CD14-positive monocyte (primary cell): ENCODE results near the gene CCRL2. TPM values are rescaled to one million over a fixed set of nuclear protein-coding genes. Genes with fewer than 3 reads are reported as not detected.

Source experiments
- DNase-seq, 3 donors: peaks; one replicate each; pipeline ENCODE4 v3.0.0-alpha.2; 2011 to 2022
- H2AFZ ChIP-seq: 2 replicates; pipeline ENCODE4 v1.6.0; 2012; ENCODE audit warnings: mild to moderate bottlenecking, low read depth, low read length, inconsistent platforms; ENCODE audit not compliant: insufficient read depth, poor library complexity, severe bottlenecking
- H3K27ac ChIP-seq, 2 donors: 1 replicate in 1 of 2; 2 replicates in 1 of 2; pipeline ENCODE4 v1.5.1; 2012 to 2013; ENCODE audit warnings: low read length in 2 of 2, control low read depth in 1 of 2, inconsistent platforms in 1 of 2, low read depth in 1 of 2, mild to moderate bottlenecking in 1 of 2
- H3K27me3 ChIP-seq, 2 donors: one replicate each; pipeline versions ENCODE4 v1.6.0 to v1.6.1; 2011 to 2013; ENCODE audit warnings: low read length in 2 of 2; ENCODE audit not compliant: control insufficient read depth in 2 of 2, insufficient read depth in 2 of 2
- H3K36me3 ChIP-seq, 2 donors: replicated peaks in 1 of 2; 1 replicate in 1 of 2; 2 replicates in 1 of 2; pipeline versions ENCODE4 v1.5.1 to v1.6.1; 2012 to 2013; ENCODE audit warnings: low read length in 2 of 2, control low read depth in 1 of 2, inconsistent platforms in 1 of 2, mild to moderate bottlenecking in 1 of 2; ENCODE audit not compliant: insufficient read depth in 2 of 2, control insufficient read depth in 1 of 2
- H3K4me1 ChIP-seq, 2 donors: 1 replicate in 1 of 2; 2 replicates in 1 of 2; pipeline versions ENCODE4 v1.5.1 to v1.6.1; 2012 to 2013; ENCODE audit warnings: low read length in 2 of 2, control low read depth in 1 of 2, inconsistent platforms in 1 of 2, mild to moderate bottlenecking in 1 of 2, moderate library complexity in 1 of 2; ENCODE audit not compliant: insufficient read depth in 2 of 2, control insufficient read depth in 1 of 2
- H3K4me2 ChIP-seq: replicated peaks from 2 replicates; pipeline ENCODE3; 2012; ENCODE audit warnings: low read length, moderate library complexity, mild to moderate bottlenecking; ENCODE audit not compliant: poor library complexity, severe bottlenecking; ENCODE audit errors: extremely low read depth
- H3K4me3 ChIP-seq, 3 experiments: fragments of 200-600 bp in 1 of 3; sonication (generic) in 1 of 3; replicated peaks in 1 of 3; 1 replicate in 2 of 3; 2 replicates in 1 of 3; pipeline ENCODE4 v1.5.1; 2011 to 2013; ENCODE audit warnings: low read length in 3 of 3, mild to moderate bottlenecking in 3 of 3, control low read depth in 2 of 3, low read depth in 2 of 3, inconsistent platforms in 1 of 3, moderate library complexity in 1 of 3
- H3K79me2 ChIP-seq: 2 replicates; pipeline ENCODE4 v1.6.0; 2012; ENCODE audit warnings: mild to moderate bottlenecking, control low read depth, inconsistent platforms, low read length, moderate library complexity; ENCODE audit not compliant: insufficient read depth
- H3K9ac ChIP-seq: 2 replicates; pipeline ENCODE4 v1.6.0; 2017; ENCODE audit warnings: low read length, mild to moderate bottlenecking; ENCODE audit not compliant: insufficient read depth, poor library complexity, severe bottlenecking
- H3K9me3 ChIP-seq, 2 donors: replicated peaks in 1 of 2; 1 replicate in 1 of 2; 2 replicates in 1 of 2; pipeline versions ENCODE4 v1.5.1 to v1.6.1; 2012 to 2013; ENCODE audit warnings: low read length in 2 of 2, control low read depth in 1 of 2; ENCODE audit not compliant: control insufficient read depth in 1 of 2, insufficient read depth in 1 of 2
- H4K20me1 ChIP-seq: 2 replicates; pipeline ENCODE4 v1.6.0; 2012; ENCODE audit warnings: mild to moderate bottlenecking, low read length, control low read depth, moderate library complexity; ENCODE audit not compliant: insufficient read depth
- H3K27ac Mint-ChIP-seq, 7 donors: one replicate each; pipeline ENCODE4 v1.8.0; 2020; ENCODE audit warnings: mild to moderate bottlenecking in 7 of 7, mixed read lengths in 7 of 7, moderate library complexity in 6 of 7, inconsistent platforms in 2 of 7
- H3K27me3 Mint-ChIP-seq, 3 donors: one replicate each; pipeline ENCODE4 v1.8.0; 2021 to 2022; ENCODE audit warnings: low read depth in 3 of 3, mild to moderate bottlenecking in 3 of 3, mixed read lengths in 3 of 3, moderate library complexity in 3 of 3, inconsistent platforms in 1 of 3
- H3K36me3 Mint-ChIP-seq, 2 donors: one replicate each; pipeline ENCODE4 v1.8.0; 2020; ENCODE audit warnings: mixed read lengths in 2 of 2, inconsistent platforms in 1 of 2, mild to moderate bottlenecking in 1 of 2
- H3K4me1 Mint-ChIP-seq: one replicate; pipeline ENCODE4 v1.8.0; 2020; ENCODE audit warnings: mild to moderate bottlenecking, mixed read lengths
- H3K4me3 Mint-ChIP-seq, 2 donors: one replicate each; pipeline ENCODE4 v1.8.0; 2020; ENCODE audit warnings: mild to moderate bottlenecking in 2 of 2, mixed read lengths in 2 of 2, moderate library complexity in 1 of 2
- H3K9me3 Mint-ChIP-seq, 7 donors: one replicate each; pipeline ENCODE4 v1.8.0; 2020 to 2022; ENCODE audit warnings: mixed read lengths in 7 of 7, mild to moderate bottlenecking in 6 of 7, moderate library complexity in 6 of 7, inconsistent platforms in 2 of 7
- CTCF ChIP-seq: fragments of 200-600 bp; IDR thresholded peaks from one replicate; pipeline ENCODE4 v1.8.0; 2022; ENCODE audit warnings: antibody characterized with exemption, mild to moderate bottlenecking
- WGBS: methylation state at CpG from one replicate; pipeline ENCODE4 v1.1.5; 2013; ENCODE audit warnings: missing lambda C conversion rate; ENCODE audit not compliant: insufficient coverage; 5-methylcytosine and 5-hydroxymethylcytosine counted together
- intact Hi-C, 2 donors: fragments of 100-400 bp; cut with micrococcal nuclease; formaldehyde crosslinking; loops; one replicate each; pipeline versions ENCODE4 v1.15.0 to v1.15.1; 2023
- polyA plus RNA-seq, 3 donors: library from polyadenylated mRNA; depleted of rRNA in 1 of 3; unstranded in 2 of 3; stranded (reverse) in 1 of 3; fragments of 300-500 nt in 2 of 3; fragments of >200 nt in 1 of 3; fragmentation: Illumina TruSeq in 2 of 3; gene quantifications; 1 replicate in 2 of 3; 2 replicates in 1 of 3; pipeline ENCODE4 v1.2.3, GENCODE V29; 2012 to 2021

CCRL2 gene
- polyA plus RNA-seq, 3 donors = 10.2 to 15.3 (median 11.7) TPM

GRCh38 chr3:46365737-46366524, 41.1 kb upstream of the CCRL2 start:
- no peak overlapping the region for H3K4me2 ChIP-seq
- H4K20me1 ChIP-seq = no peaks in the 10 kb centered on the region
- H3K9me3 ChIP-seq = no peaks in the 10 kb centered on the region
- peaks cover 6% of the 10 kb centered on the region for H3K79me2 ChIP-seq
- H3K27me3 Mint-ChIP-seq = no peaks in the 10 kb centered on the region
- H3K27me3 ChIP-seq = no peaks in the 10 kb centered on the region
- peak overlapping the region in 1 of 2 donors; percentile 60 for H3K27ac ChIP-seq
- WGBS = 100% methylated on average over 1 of the region's 5 CpGs
- H3K36me3 Mint-ChIP-seq = peaks cover 6 to 14% of the 10 kb centered on the region in 2 donors
- peak overlapping the region in 6 of 7 donors; percentile 6 to 85 (median 65) for H3K27ac Mint-ChIP-seq
- no peak for TF ChIP-seq CTCF
- peaks cover 0 to 5% (median 1%) of the 10 kb centered on the region in 7 donors for H3K9me3 Mint-ChIP-seq
- no peak overlapping the region for H3K9ac ChIP-seq
- no peak overlapping the region for H3K4me3 ChIP-seq
- H2AFZ ChIP-seq = no peak overlapping the region
- peaks cover 60 to 76% of the 10 kb centered on the region in 2 donors for H3K4me1 ChIP-seq
- H3K4me1 Mint-ChIP-seq = peaks cover 74% of the 10 kb centered on the region
- peaks cover 2 to 3% of the 10 kb centered on the region in 2 donors for H3K36me3 ChIP-seq
- no peak overlapping the region for H3K4me3 Mint-ChIP-seq
- no peak for DNase-seq
- intact Hi-C loops = loop anchor here (5.0 kb wide), 6 partner anchors 41 to 279 kb away; partner anchors contain the start of genes CCR5AS (in 1 of the 2) and CCRL2 (in 1 of the 2)

GRCh38 chr3:46367811-46368210, 39.2 kb upstream of the CCRL2 start:
- Histone ChIP-seq H3K9ac (no peak overlapping the region), H3K27me3 (no peaks in the 10 kb centered on the region), H3K36me3 (no peaks in the 10 kb centered on the region), H3K27ac (peak overlapping the region in 1 of 2 donors; percentile 80), H3K4me2 (no peak overlapping the region), H2AFZ (no peak overlapping the region), H3K4me1 (peaks cover 48 to 73% of the 10 kb centered on the region in 2 donors), H3K79me2 (peaks cover 1% of the 10 kb centered on the region), H3K9me3 (no peaks in the 10 kb centered on the region), H4K20me1 (no peaks in the 10 kb centered on the region), H3K4me3 (peak overlapping the region in 1 of 3 experiments; percentile 19)
- Mint-ChIP-seq H3K4me3 (no peak overlapping the region), H3K4me1 (peaks cover 68% of the 10 kb centered on the region), H3K27ac (peak overlapping the region; percentile 81 to 92 (median 86)), H3K9me3 (peaks cover 0 to 5% (median 1%) of the 10 kb centered on the region in 7 donors), H3K27me3 (no peaks in the 10 kb centered on the region), H3K36me3 (peaks cover 2 to 10% of the 10 kb centered on the region in 2 donors)
- WGBS = 100% methylated on average over 2 of the region's 5 CpGs
- TF ChIP-seq CTCF = no peak
- no peak for DNase-seq
- intact Hi-C loops = loop anchor here (5.0 kb wide), 6 partner anchors 39 to 281 kb away; partner anchors contain the start of genes CCR5AS (in 1 of the 2) and CCRL2 (in 1 of the 2)
